HG03520 (cell line): Measurements from ENCODE around the gene OPCML.

Experiments
- ATAC-seq: cut with Tn5 transposase; IDR thresholded peaks from one replicate; pipeline ENCODE4 v1.9.1; 2021; ENCODE audit warnings: mild to moderate bottlenecking, moderate library complexity; ENCODE audit not compliant: unreplicated experiment

Gene OPCML

DNA sequence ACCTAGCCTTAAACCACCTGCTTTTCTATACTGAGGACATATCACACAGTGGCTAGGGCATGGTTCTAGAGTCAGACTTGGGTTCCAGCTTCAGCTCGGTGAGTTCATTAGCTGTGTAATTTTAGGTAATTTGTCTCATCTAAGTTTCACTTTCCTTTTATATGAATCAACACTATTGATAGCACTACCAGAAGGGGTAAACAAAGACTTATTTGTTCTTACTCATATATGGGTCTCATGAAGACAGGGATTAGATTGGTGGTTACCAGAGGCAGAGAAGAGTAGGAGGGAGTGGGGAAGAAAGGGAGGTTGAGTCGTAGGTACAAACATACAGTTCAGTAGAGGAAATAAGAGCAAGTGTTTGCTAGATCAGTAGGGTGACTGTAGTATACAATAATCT lies 924.7 kb downstream of the OPCML start:
- no peak for ATAC-seq

DNA sequence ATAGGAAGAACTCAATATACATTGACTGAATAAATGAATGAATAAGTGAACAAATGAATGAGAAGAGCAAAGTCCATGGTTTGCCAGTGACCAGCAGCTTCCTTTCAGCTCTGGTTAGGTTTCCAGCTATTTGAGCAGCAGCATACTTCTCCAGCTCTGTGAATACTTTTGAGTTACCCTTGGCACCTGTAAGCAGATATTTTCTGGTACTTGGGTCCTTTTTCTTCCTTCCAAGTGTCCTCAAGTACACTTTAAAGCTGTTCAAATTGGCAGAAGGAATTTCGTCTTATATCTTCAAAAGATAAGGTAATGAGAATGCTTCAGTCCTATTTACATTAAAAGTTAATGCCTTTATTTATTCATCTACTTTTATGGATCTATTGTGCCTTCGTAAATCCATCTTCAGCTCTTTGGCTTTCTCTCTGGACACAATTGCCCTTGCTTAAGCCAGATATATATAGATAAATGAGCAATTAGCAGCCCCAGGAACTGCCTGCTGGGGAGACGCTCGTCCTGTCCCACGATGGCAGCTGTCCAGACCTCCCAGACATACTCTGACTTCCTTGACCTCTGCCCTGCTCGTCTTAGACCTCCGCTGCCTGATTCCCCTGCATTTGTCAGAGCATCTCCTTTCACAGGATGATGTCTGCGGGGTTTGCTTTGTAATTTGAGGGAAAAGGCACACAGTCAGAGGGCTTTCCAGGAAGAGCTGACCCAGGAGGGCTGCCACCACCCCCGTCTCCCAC lies 926.3 kb downstream of the OPCML start:
- ATAC-seq: no peak

DNA sequence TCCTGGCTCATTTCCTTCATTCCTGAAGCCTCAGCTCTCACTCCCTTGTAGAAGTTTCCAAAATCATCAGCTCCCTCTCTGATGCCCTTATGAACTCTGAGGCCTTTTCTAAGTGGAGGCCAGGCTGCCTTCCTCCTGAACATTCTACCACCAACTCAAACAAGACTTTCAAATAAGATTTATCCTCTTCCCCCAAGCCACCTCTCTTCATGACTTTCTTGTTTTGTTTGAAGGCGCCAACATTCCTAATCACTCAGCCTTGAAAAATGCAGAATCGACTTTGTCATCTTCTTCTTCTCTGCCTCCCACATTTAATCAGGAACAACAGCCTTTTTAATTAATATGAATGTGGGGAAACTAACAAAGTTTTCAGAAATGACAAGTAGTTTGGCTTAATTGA lies 927.9 kb downstream of the OPCML start:
- ATAC-seq: no peak

DNA sequence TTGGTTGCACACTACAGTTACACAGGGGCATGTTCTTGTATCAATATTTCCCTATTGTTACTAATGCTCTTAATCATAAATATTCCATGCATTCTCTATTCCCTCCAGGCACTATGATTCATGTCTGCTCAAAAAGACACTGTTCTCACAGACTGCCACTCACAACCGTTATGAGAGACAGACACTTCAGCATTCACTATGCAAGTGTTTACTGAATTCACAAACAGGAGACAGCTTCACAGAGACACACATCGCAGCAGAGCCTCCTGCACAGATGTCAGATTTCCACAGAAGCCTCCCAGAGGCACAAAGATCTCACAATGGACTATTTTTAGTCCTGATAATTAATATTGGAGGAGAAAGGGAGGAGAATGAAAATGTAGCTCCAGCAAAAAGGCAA lies 930.4 kb downstream of the OPCML start:
- ATAC-seq: no peak

DNA sequence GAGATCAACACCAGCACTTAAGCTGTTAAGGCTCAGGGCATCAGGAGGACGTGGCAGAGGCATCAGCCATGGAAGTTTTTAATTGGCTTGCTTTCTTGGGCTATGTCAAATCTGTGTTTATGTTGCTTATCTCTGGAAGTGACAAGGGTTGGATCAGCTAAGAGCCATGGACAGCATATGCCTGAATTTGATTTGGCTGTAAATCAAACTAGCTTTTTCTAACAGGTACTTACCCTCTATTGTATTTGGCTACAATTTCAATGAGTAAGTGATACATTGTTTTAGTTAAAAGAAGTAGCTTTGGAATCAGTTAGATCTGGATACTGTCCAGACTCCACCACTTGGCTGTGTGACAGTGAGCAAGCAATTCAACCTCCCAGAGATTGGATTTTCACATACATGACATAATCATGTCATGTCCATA lies 936.6 kb downstream of the OPCML start:
- no peak for ATAC-seq

DNA sequence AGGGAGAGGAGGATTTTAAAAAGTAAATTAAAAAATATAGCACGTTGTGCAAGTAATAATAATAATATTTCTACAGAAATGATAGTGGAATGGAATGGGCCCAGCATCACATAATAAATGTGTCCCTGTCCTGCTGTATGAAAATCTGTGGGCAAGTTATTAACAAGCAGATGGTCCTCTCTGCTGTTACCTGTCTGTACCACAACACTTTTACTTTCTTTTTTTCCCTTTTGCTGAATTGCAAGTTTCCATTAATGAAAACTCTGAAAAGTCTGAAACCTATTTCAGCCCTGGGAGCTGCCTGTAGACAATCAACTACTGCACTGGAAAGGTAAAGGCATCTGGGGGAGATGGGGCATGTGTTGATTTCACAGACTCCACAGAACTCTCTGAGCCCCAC lies 937.1 kb downstream of the OPCML start:
- ATAC-seq: no peak

DNA sequence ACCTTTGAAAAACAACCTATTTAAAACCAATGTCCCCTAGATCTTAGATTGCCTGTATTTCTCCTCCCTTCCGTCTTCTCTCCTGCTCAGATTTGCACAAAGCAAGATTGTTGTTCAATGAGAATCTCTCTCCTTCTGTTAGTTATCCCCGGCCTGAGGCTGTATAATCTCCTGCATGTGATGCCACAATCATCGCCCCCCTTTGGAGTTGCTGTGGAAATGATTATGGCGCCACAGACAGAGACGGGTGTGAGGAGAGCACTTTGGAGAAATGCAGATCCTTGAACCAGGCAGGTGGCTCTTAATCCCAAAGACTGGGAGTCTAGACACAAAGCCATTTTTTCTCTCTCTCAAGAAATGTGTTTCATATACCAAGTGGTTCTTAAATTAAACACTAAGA lies 941.3 kb downstream of the OPCML start:
- ATAC-seq: no peak

DNA sequence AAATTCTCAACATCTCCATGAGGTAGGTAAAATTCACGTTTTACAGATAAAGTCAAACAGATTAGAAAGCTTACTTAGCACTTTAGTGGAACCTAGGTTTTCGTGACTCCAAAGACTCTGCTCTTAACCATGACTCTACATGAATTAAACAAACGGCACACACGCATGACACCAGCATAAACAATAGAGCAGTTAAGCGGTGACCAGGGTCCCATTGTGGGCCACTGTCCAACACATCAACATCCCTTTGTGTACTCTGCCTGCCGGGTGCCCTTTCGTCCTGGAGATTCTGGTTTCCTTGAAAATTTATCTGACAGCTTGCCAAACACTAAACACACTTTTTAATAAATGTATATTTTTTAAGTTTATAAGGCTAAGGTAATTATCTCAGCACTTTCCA lies 941.7 kb downstream of the OPCML start:
- ATAC-seq: no peak

DNA sequence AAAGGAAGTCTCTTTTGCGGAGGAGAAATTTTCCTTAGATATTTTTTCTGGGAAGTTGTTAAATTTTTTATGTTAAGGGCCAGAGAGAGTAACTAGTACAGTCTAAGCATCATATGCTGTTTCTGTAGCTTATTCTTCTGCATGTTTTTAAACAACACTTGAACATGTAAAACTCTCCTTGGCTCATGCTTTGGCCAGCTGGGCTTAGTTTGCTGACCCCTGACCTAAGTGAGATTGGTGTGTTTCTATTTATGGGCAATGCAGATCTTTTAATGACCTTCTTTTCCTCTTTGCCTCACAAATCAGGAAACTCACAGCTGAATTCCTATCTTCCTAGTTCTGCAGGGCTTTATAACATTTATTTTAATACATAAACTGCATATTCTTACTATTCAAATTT lies 942.5 kb downstream of the OPCML start:
- no peak for ATAC-seq

DNA sequence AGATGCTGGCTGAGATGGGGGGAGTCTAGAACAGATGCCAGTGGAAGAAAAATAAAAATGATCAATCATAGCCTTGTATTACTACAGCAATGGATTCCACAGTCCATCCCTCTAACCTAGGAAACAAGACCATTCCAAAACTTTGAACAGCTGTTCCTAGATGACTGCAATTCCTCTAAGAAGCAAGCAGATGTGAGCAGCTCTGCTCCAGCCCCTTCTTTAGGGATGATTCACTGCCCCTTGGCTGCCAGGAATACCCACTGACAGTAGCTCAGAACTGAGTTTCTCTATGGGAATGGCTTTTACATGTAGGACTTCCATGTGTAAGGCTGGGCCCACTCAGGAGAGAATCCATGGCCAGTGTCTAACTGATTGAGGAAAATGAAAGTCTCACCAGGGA lies 943.9 kb downstream of the OPCML start:
- ATAC-seq: no peak

DNA sequence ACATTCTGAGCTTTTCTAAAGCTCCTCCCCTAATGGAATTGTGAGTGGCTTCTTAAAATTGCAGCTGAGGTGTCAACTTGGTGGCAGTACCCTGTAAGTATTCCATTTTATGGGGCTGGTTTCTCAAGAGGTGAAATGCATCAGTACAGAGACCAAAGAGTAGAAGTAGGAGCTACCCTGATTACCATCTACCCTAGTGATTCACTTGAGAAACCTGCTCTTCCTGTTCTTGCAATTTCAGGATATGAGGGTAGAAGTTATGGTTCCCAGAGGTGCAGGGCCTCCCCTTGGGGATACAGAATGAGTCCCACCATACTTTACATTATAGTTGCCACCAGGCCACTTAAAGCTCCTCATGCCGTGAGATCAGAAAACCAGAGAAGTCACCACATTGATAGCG lies 944.6 kb downstream of the OPCML start:
- no peak for ATAC-seq

DNA sequence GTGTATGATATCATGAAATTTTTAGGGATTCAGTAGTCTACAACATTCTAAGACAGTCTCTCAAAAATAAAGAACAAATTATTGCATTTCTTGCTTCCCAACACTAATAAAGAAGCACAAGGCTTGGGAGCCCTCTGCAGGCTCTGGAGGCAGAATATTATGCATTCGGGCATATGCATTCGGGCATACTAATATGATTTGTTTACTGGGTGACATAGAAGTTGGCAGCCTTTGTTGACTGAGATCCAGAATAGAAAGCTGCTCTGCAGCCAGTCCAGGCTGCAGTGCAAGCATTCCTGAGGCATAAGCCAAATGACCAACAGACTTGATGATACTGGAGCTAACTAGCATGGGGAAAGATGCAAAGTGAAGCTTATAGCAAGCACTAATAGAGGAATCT lies 945.5 kb downstream of the OPCML start:
- ATAC-seq: no peak

DNA sequence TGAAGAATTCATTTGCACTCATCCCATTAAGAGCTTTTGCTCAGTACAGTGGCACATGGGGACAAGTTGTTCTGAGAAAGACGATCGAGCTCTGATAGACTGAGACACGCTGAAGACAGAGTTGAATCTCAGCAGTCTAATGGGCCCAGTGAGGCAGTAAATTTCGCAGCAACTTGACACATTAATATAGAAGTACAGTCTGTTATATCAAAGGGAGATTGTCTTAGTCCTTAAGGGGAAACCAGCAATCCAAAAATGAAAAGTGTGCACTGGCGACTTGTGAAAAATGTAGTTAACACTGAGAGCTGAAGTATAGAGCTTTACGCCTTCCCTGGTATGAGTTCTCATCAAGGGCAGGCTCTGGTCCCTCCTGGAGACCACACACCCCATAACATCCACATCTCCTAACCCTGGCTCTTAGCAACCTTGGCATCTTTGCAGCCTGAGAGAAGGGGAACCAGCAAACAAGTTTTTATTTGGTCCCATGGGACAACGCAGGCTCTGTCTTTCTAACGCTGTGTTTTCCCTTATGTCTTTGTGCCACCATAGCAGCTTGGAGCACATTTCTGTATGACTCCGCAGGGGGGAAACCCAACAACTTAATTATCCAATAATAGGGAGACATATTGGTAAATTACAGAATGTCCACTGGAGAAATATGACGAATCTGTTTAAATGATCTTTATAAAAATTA lies 952.5 kb downstream of the OPCML start:
- no peak for ATAC-seq

DNA sequence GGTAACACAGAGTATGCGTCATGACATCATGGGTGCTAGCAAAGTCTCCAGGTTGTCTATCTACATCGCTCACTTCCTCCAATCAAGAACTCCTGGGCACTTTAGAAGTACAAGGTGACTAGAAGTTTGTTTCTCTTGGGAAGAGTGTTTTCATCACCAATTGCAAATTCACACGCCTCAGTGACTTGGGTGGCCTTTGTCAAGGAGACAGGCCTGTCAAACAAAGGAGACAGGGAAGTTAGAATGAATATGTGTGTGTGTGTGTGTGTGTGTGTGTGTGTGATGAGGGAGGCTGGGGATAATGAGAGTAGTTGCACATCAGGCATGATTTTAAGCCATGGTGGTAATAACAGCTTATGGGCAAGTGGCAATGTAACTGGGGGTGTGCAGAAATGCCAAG lies 953.2 kb downstream of the OPCML start:
- ATAC-seq: no peak

DNA sequence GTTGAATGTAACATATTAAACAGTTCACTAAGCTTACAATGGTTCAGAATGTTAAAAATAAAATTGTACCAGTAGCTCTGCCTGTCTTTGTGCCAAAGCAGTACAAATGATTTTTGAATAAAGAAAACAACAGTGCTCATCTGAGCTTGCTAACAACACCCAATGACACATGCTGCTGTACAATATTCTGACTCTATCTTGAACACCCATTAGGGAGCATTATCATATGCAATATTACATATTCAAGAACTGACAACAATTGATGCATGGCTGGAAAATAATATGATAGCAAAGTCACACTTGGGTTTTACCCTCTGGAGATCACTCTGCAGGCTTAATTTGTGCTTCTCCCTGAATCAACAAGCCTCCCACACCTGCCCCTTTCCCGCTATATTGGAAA lies 953.7 kb downstream of the OPCML start:
- ATAC-seq: no peak

DNA sequence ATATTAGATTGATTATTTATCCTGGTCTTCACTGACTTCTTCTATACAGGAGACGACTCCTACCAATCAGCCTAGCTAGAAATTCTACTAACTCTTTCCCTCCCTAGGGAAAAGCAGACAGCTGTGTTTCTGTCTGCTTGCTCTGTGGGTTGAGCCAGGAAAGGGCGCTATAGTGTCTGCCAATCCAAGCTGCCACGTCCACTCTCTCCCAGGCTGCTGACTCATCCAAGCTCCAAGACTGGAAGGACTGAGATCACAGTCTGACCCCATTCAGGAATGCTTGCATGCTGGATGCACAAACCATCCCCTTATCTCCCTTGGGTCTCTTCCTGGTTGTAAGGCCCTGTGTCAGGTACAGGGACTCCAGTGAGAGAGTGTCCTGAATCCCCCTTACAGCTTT lies 955.6 kb downstream of the OPCML start:
- no peak for ATAC-seq

DNA sequence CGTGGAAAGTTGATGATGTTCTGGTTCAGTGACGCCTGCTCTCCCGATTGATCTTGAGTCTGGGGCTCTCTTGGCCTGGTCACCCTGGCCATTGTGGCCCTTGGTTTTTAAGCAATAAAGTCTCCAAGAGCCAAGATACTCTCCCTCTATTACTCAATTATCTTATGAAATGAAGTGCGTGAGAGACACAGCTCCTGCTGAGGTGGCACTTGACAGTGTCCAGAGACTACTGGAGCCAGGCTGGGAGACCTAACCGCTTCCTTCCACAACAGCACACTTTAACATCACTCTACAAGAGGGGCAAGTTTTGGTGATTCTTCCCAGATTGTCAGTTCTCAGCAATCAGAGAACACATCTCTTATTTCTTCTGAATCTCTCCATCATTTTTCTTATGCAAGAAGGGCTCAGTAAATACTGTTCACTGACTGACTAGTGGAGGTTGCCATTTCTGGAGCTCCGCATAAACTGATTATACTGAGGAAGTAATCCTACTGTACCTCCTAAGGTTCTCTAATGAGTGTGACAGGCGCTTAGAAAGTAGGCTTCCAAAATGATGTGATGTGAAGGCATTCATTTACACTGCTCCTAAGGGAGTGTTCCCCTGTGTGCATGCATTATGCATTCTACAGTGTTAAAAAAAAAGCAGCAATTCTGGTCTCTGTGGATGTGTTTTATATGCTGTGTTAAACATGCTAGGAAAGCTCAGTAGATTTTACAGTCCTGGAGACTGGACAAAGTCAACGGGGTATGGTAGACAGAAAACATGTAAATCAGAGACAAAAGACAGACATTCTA lies 968.0 kb downstream of the OPCML start:
- ATAC-seq: no peak

DNA sequence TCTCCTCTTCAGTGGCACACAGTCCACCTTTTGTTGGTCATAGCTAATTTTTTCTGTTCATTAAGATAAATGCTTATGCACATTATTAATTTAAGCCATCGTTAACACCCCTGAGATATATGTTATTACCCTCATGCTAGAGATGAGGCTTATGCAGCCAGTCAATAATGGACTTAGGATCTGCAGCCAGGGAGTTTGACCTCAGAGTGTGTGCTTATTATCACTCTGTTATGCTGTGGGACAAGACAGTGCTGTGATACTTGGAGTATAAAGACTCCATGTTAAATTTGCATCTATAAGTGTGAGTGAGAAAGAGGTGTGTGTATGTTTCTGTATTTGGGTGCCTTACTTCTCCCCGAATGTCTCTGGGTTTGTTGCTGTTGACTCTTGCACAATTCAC lies 969.3 kb downstream of the OPCML start:
- ATAC-seq: no peak

DNA sequence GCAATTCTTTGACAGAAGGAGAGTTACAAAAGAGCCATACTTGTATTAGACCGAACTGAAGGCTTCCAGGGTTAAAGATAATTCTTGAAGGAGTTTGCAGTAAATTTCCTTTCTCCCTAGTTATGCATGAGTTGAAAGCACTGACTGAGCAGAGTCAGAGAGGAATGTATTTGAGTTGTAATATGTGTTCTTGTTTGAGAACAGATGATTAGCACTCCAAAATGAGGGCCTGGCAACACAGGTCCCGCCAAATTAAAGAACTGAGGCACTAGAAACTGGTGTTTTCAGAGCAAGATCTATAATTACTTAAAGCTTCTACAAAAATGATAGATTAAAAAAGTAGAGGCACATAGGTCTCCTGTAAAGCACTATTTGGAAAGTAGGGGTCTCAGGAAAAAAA lies 970.4 kb downstream of the OPCML start:
- no peak for ATAC-seq

DNA sequence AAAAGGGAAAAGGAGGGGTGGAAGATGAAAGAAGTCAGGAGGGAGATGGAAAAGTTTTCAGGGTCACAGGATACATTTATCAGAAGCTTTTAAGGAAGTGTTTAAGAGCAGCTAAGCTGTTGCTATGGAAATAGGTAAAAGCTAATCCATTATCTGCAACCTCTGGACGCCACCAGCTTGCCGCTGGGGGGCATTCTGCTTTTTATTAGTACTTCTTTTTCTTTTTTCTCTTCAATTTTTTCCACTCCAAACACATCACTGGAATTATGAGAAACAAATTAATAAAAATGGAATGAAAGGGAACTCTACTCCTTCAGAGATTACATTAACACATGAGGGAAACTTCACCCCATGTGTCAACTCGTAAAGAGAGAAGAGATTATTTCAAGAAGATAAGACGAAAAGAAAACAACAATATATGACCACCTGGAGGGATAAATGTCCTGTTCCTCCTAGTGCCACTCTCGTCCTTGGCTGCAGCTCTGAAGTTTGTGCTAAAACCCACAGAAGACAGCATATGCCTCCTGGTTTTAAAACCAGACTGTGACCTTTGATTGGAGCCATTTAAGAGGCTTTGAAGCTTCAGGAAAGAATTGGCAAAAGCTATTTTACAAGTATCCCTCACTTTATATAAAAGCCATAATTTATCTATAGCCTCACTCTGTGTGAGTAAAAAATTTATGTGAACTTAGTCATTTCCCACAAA lies 972.8 kb downstream of the OPCML start:
- no peak for ATAC-seq

DNA sequence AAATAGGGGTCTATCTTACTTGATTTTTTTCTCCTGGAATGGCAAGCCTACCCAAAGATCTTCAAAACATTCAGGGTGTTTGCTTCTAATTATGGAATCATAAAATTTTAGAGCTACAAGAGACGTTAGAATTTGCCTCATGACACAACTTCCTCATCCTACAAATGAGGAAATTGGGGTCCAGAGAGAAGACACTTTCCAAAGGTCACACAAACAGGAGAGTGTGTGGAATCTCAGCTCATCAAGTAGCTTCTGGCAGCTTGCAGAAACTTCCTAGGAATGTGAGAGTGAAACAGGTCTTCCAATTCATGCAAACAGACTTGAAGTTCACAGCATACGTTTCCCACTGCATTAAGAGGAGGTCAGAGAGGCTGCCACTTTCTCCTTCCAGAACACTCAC lies 976.0 kb downstream of the OPCML start:
- no peak for ATAC-seq
